HL-60 (cell line): ENCODE data around the gene C12orf50.

Experiments
- DNase-seq, 2 experiments: peaks; one replicate each; pipeline ENCODE4 v3.0.0-alpha.2; 2010 to 2020; ENCODE audit warnings: low read depth in 1 of 2, low spot score in 1 of 2
- H3K27ac ChIP-seq: fragments of 250-450 bp; sonication (Bioruptor Pico); replicated peaks from 2 replicates; pipeline ENCODE4 v1.5.1; 2020; ENCODE audit warnings: mild to moderate bottlenecking, moderate library complexity
- H3K27me3 ChIP-seq: fragments of 250-450 bp; sonication (Bioruptor Pico); 2 replicates; pipeline ENCODE4 v1.5.1; 2021; ENCODE audit warnings: mild to moderate bottlenecking, moderate library complexity; ENCODE audit not compliant: insufficient read depth, poor library complexity, severe bottlenecking
- H3K4me3 ChIP-seq: replicated peaks from 2 replicates; pipeline ENCODE4 v1.5.1; 2011; ENCODE audit warnings: mild to moderate bottlenecking, control low read depth, low read length; ENCODE audit not compliant: insufficient read depth
- GABPA ChIP-seq: IDR thresholded peaks from 2 replicates; pipeline ENCODE4 v1.6.1; 2012; ENCODE audit warnings: low read depth
- POLR2AphosphoS5 ChIP-seq: IDR thresholded peaks from 2 replicates; pipeline ENCODE4 v1.6.1; 2012; ENCODE audit warnings: low read depth
- SPI1 ChIP-seq: IDR thresholded peaks from 2 replicates; pipeline ENCODE4 v1.6.1; 2012; ENCODE audit warnings: low read depth, mild to moderate bottlenecking, borderline replicate concordance
- TF ChIP-seq, protein P1 (sequence below): IDR thresholded peaks from one replicate; pipeline ENCODE4 v1.5.1; 2011; ENCODE audit warnings: low read length, control low read depth, inconsistent platforms; ENCODE audit not compliant: insufficient read depth
- TF ChIP-seq, protein P2 (sequence below): IDR thresholded peaks from 2 replicates; pipeline ENCODE4 v1.6.1; 2012; ENCODE audit warnings: low read depth; ENCODE audit not compliant: insufficient replicate concordance

Gene C12orf50

DNA sequence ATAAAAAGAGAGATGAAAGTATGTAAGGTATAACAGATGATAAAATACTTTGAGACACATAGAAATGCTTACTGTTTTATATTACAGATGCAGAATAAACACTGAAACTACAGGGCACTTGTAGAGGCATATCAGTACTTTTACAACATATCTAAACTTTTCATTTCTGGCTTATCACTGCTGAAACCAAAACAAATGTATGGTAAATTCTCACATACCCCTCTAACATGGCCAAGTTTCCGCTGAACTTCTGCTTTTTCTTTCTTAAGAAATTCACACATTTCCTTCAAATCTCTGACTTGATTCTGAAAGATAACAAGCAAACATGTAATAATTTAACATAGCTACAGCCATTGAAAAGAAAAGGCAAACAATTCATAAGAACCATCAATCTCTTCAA lies 33.3 kb upstream of the C12orf50 start:
- H3K4me3 ChIP-seq: no peak overlapping the region
- H3K27ac ChIP-seq: no peak overlapping the region
- H3K27me3 ChIP-seq: no peaks in the 10 kb centered on the region
- no peak for DNase-seq
- TF ChIP-seq POLR2AphosphoS5 (no peak), GABPA (no peak), SPI1 (no peak)
- TF ChIP-seq, protein P1, sequence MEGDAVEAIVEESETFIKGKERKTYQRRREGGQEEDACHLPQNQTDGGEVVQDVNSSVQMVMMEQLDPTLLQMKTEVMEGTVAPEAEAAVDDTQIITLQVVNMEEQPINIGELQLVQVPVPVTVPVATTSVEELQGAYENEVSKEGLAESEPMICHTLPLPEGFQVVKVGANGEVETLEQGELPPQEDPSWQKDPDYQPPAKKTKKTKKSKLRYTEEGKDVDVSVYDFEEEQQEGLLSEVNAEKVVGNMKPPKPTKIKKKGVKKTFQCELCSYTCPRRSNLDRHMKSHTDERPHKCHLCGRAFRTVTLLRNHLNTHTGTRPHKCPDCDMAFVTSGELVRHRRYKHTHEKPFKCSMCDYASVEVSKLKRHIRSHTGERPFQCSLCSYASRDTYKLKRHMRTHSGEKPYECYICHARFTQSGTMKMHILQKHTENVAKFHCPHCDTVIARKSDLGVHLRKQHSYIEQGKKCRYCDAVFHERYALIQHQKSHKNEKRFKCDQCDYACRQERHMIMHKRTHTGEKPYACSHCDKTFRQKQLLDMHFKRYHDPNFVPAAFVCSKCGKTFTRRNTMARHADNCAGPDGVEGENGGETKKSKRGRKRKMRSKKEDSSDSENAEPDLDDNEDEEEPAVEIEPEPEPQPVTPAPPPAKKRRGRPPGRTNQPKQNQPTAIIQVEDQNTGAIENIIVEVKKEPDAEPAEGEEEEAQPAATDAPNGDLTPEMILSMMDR: no peak
- TF ChIP-seq, protein P2, sequence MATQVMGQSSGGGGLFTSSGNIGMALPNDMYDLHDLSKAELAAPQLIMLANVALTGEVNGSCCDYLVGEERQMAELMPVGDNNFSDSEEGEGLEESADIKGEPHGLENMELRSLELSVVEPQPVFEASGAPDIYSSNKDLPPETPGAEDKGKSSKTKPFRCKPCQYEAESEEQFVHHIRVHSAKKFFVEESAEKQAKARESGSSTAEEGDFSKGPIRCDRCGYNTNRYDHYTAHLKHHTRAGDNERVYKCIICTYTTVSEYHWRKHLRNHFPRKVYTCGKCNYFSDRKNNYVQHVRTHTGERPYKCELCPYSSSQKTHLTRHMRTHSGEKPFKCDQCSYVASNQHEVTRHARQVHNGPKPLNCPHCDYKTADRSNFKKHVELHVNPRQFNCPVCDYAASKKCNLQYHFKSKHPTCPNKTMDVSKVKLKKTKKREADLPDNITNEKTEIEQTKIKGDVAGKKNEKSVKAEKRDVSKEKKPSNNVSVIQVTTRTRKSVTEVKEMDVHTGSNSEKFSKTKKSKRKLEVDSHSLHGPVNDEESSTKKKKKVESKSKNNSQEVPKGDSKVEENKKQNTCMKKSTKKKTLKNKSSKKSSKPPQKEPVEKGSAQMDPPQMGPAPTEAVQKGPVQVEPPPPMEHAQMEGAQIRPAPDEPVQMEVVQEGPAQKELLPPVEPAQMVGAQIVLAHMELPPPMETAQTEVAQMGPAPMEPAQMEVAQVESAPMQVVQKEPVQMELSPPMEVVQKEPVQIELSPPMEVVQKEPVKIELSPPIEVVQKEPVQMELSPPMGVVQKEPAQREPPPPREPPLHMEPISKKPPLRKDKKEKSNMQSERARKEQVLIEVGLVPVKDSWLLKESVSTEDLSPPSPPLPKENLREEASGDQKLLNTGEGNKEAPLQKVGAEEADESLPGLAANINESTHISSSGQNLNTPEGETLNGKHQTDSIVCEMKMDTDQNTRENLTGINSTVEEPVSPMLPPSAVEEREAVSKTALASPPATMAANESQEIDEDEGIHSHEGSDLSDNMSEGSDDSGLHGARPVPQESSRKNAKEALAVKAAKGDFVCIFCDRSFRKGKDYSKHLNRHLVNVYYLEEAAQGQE: no peak

DNA sequence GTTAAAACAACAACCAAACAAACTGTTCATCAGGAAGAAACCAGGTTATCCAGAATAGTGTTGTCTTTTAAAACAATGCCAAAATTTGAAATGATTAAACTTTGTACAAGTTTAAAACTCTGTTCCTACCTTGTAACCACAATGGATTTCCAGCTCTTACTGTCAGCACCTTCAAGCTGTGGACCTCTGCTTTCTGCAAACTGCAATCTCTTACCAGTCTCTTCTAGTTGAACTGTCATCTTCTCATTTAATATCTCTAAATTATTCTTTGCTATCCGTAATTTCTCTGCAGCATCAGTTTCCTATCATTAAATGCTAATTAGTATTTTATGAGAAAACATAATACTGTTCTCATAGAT lies 29.5 kb upstream of the C12orf50 start:
- no peak for TF ChIP-seq GABPA
- TF ChIP-seq POLR2AphosphoS5: no peak
- TF ChIP-seq SPI1: no peak
- TF ChIP-seq, protein P2: no peak
- TF ChIP-seq, protein P1: no peak
- Histone ChIP-seq H3K27ac (no peak overlapping the region), H3K27me3 (no peaks in the 10 kb centered on the region), H3K4me3 (no peak overlapping the region)
- DNase-seq: no peak

DNA sequence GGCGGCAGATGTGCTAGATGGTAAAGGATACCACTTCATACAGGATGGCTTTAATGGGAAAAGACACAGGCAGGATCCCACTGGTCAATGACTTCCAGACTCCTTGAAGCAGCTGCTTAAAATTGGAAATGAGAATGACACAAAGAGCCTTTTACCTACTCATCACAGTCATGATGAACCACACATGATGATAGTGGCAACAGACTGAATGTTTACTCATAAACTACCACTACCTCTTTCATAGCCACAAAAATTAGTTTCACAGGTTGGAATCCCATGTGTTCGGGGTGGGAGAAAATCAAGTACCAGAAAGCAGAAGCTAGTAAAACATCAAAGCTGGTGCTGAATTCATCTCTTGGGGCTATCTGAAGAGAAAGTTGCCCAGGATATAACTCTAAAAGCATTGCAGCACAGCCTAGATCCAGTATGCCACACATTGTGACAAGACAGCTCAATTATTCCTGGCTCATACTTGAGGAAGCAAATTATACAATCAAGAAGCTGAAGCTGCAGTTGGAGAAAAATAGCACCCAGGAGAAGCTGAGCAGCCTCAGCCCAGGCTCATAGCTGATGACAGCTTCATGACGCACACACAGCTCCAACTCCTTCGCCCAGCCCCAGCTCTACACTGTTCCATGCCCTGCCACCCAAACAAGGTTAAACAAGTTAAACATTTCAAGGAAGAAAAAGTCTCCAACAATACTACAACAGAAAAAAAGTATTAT lies 29.0 kb upstream of the C12orf50 start:
- H3K27me3 ChIP-seq: no peaks in the 10 kb centered on the region
- DNase-seq: no peak
- TF ChIP-seq, protein P1: no peak
- TF ChIP-seq SPI1: no peak
- TF ChIP-seq, protein P2: no peak
- no peak for TF ChIP-seq GABPA
- TF ChIP-seq POLR2AphosphoS5: no peak
- no peak overlapping the region for H3K4me3 ChIP-seq
- H3K27ac ChIP-seq: no peak overlapping the region
